ENCODE data around the gene KHDC4.

DNA sequence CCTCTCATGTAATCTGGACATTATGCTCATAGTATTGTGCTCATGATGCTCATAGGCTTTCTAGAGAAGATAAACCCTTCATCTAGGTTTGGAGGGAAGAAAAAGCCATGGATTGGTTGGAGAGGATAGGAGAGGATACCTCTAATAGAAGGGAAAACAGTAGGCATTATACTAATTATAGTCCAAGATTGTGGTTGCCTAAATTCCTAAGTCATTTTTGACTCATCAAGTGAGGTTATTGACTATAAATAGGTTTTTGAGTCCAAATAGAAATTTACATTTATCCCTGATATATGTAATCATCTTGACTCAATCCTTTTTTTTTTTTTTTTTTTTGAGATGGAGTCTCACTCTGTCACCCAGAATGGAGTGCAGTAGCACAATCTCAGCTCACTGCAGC is 69.8 kb downstream of the KHDC4 start:
- TF ChIP-seq CTCF (IDR thresholded peaks at IDR 0.05 in 4 of 5, conservative IDR thresholded peaks at IDR 0.05 in 1 of 5): no peak
- no peak for TF ChIP-seq POLR2A (IDR thresholded peaks at IDR 0.05)
